ENCODE results near the gene PPP2R2C.

DNA sequence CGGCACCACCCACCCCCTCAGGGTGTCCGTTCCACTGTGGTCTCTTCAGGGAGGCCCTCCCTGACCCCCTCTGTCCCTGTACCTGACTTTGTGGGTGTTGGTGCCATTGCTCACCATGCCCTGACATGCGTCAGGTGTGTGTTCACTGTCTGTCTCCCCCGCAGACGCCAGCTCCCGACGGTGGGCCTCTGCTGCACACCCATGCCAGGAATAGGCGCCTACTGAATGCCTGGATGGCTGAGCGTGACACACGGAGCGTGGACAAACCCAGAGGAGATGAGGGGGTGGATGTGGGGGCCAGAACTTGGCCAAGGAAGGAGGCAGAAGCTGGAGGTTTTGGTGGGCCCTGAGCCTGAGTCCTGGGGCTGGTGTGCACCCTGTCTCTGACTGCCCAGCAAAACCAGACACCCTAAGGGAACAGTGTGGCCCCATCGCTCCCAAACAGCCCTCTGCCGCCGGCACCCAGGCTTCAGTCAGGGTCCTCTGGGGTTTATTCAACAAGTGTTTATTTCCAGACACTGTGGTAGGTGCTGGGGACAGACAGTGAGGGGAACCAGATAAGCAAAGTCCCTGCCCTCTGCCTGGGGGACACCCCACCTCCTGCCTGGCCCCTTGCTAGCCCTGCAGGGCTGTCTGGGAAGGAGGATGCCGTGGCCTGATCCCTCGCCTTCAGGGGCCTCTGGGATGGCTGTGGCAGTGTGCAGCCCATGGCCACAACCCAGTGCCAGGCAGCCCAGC lies 125.9 kb downstream of the PPP2R2C start:
- no peak for TF ChIP-seq POLR2A (IDR thresholded peaks at IDR 0.05; ENCODE audit: low read depth, low read length)
- no peak for TF ChIP-seq POLR2AphosphoS5 (IDR thresholded peaks at IDR 0.05; ENCODE audit: low read depth, low read length)
- no peak for TF ChIP-seq TAF1 (IDR thresholded peaks at IDR 0.05; ENCODE audit: low read depth, low read length)
- no peak for TF ChIP-seq SPI1 (IDR thresholded peaks at IDR 0.05; ENCODE audit: low read depth, low read length)
- no peak for TF ChIP-seq PAX5 (IDR thresholded peaks at IDR 0.05; ENCODE audit: insufficient read depth, low read length, severe bottlenecking)
